Prostate gland (tissue), 2 donors: Measurements from ENCODE around the gene KCNIP3. TPM values are rescaled to one million over a fixed set of nuclear protein-coding genes. Genes with fewer than 3 reads are reported as not detected.

Experiments
- DNase-seq: peaks from one replicate; pipeline ENCODE4 v3.0.0-alpha.2; 2019; ENCODE audit warnings: low spot score
- H3K27ac ChIP-seq, 2 donors: fragments of 200-600 bp; sonication (generic); 2 replicates each; pipeline ENCODE4 v1.5.1; 2017 to 2019
- H3K27me3 ChIP-seq: fragments of 200-600 bp; sonication (generic); replicated peaks from 2 replicates; pipeline ENCODE4 v1.5.1; 2019; ENCODE audit not compliant: insufficient read depth
- H3K36me3 ChIP-seq, 2 donors: fragments of 200-600 bp; sonication (generic); 1 replicate in 1 of 2; 2 replicates in 1 of 2; pipeline versions ENCODE4 v1.5.1 to v1.8.1; 2017 to 2019
- H3K4me1 ChIP-seq: fragments of 200-600 bp; sonication (generic); replicated peaks from 2 replicates; pipeline ENCODE4 v1.5.1; 2019
- H3K4me3 ChIP-seq, 2 donors: fragments of 200-600 bp; sonication (generic); 2 replicates each; pipeline ENCODE4 v1.5.1; 2017 to 2019
- H3K9me3 ChIP-seq: fragments of 200-600 bp; sonication (generic); 2 replicates; pipeline ENCODE4 v1.5.1; 2017
- POLR2A ChIP-seq: fragments of 450-650 bp; IDR thresholded peaks from one replicate; pipeline ENCODE4 v1.6.1; 2016; ENCODE audit warnings: antibody characterized with exemption, mild to moderate bottlenecking
- POLR2AphosphoS5 ChIP-seq: sonication (generic); formaldehyde crosslinking; IDR thresholded peaks from one replicate; pipeline ENCODE4 v1.6.1; 2017; ENCODE audit warnings: antibody characterized with exemption
- WGBS: methylation state at CpG from one replicate; pipeline ENCODE4 v1.1.5; 2018; 5-methylcytosine and 5-hydroxymethylcytosine counted together
- intact Hi-C: fragments of 100-400 bp; cut with DNase I; formaldehyde crosslinking; loops from one replicate; pipeline ENCODE4 v1.14.2; 2022
- total RNA-seq, 2 donors: library from RNA; depleted of rRNA; stranded (reverse); fragments of >200 nt; gene quantifications; one replicate each; pipeline ENCODE4 v1.1.0, GENCODE V29; 2016
- TF ChIP-seq, protein P1 (sequence below), 4 experiments: fragments of 200-600 bp in 2 of 4; fragments of 450-650 bp in 2 of 4; sonication (generic) in 2 of 4; IDR thresholded peaks; 1 replicate in 3 of 4; 2 replicates in 1 of 4; pipeline ENCODE4 v1.5.1; 2016 to 2019; ENCODE audit warnings: antibody characterized with exemption in 4 of 4, mild to moderate bottlenecking in 2 of 4, moderate library complexity in 2 of 4

Gene KCNIP3
- total RNA-seq, 2 donors from 2014 or later: 5.1 to 63.8 TPM

DNA sequence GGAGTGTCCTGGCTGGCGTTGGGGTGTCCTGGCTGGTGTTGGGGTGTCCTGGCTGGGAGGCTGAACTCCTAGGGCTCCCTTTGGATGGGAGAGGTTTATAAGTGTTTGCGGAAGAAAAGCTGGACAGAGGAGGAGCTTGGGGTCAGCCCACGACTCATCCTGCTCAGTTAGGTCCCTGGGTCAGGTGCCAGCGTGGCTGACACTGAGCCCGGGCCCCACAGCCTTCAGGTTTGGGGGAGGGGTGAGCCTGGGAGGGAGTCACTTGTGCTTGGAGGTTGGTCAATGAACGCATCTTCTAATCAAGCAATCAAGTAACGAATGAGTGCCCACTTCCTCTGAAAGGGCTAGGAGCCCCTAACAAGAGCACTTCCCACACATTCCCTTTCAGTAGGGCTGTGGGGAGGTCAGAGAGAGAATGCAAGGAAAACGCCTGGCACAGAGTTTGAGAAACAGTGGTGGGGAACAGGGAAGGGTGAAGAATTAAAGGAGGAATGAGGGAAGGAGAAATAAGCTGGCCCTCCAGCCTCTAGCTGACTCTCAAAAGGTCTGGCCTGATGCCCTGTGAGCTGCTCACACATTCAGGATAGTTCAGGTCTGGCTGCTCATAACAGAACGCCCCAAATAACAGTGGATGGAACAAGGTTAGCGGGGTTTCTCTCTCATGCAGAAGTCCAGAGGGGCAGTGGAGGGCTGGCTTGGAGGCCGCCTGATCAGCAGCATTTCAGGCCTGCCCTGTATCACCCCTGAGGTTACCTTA lies 670 bp downstream of the KCNIP3 start:
- peak overlapping the region; percentile 49 to 68 for H3K27ac ChIP-seq
- H3K4me1 ChIP-seq: no peaks in the 10 kb centered on the region
- 51% methylated on average over 11 of the region's 11 CpGs for WGBS
- H3K36me3 ChIP-seq: no peaks in the 10 kb centered on the region
- no peak overlapping the region for H3K4me3 ChIP-seq
- no peak for DNase-seq
- TF ChIP-seq POLR2A: no peak
- TF ChIP-seq, protein P1, sequence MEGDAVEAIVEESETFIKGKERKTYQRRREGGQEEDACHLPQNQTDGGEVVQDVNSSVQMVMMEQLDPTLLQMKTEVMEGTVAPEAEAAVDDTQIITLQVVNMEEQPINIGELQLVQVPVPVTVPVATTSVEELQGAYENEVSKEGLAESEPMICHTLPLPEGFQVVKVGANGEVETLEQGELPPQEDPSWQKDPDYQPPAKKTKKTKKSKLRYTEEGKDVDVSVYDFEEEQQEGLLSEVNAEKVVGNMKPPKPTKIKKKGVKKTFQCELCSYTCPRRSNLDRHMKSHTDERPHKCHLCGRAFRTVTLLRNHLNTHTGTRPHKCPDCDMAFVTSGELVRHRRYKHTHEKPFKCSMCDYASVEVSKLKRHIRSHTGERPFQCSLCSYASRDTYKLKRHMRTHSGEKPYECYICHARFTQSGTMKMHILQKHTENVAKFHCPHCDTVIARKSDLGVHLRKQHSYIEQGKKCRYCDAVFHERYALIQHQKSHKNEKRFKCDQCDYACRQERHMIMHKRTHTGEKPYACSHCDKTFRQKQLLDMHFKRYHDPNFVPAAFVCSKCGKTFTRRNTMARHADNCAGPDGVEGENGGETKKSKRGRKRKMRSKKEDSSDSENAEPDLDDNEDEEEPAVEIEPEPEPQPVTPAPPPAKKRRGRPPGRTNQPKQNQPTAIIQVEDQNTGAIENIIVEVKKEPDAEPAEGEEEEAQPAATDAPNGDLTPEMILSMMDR (IDR thresholded peaks at IDR 0.05): no peak
- no peak for TF ChIP-seq POLR2AphosphoS5
- no peaks in the 10 kb centered on the region for H3K27me3 ChIP-seq
- intact Hi-C loops: no loop called here
- H3K9me3 ChIP-seq: no peaks in the 10 kb centered on the region

DNA sequence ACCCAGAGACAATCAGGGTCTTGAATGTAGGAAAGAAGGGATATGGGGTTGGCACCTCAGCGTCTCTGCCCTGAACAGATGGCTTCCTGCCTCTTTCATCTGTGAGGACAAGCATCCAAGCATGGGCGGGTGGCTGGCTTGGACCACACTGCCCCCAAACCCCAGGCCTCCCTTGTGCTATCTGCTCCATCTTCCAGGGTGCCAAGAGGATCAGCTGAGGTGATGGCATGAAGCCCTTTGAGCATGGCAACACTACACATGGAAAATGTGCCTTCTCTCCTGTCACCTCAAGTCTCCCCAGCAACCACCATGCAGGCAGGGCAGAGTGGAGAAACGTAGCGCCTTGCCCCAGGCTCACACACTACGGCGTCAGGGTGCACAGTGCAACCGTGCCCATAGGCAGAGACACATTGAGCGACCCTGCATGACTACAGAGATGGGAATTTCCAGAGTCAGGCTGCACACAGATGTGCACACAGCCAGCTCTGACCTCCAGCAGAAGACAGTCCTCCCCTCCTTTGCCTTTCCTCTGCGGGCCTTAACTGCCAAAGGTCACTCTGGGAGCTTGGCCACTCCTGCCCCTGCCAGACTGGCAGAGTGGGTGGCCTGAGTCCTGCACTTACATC lies 1.5 kb downstream of the KCNIP3 start:
- H3K36me3 ChIP-seq: no peaks in the 10 kb centered on the region
- no peaks in the 10 kb centered on the region for H3K27me3 ChIP-seq
- TF ChIP-seq POLR2AphosphoS5 (no peak), POLR2A (no peak)
- TF ChIP-seq, protein P1 (IDR thresholded peaks at IDR 0.05): no peak
- WGBS: 81% methylated on average over 9 of the region's 9 CpGs
- no peak overlapping the region for H3K4me3 ChIP-seq
- no peak overlapping the region for H3K27ac ChIP-seq
- no peaks in the 10 kb centered on the region for H3K4me1 ChIP-seq
- H3K9me3 ChIP-seq: no peaks in the 10 kb centered on the region
- no peak for DNase-seq
- intact Hi-C loops: no loop called here

DNA sequence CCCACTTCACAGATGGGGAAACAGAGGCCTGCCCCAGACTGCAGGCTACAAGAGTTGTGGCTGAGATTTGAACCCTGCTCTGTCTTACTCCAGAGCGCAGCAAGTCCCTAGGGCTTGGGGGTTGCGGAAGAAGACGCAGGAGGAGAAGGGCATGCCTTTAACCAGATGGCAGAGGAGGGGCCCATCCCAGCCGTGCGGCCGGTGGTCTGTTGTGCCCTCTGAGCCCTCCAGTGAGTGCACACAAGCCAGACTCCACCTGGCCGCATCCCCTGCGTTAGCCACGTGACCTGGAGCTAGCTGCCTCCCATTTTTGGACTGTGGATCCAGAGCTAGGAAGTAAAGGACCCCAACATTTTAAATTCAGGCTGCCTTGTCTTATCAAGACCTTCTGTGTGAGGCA lies 2.8 kb downstream of the KCNIP3 start:
- intact Hi-C loops: no loop called here
- WGBS: 67% methylated on average over 9 of the region's 9 CpGs
- TF ChIP-seq POLR2AphosphoS5 (no peak), POLR2A (no peak)
- TF ChIP-seq, protein P1 (IDR thresholded peaks at IDR 0.05): no peak
- no peaks in the 10 kb centered on the region for H3K36me3 ChIP-seq
- no peaks in the 10 kb centered on the region for H3K9me3 ChIP-seq
- DNase-seq: no peak
- no peak overlapping the region for H3K4me3 ChIP-seq
- no peaks in the 10 kb centered on the region for H3K4me1 ChIP-seq
- H3K27me3 ChIP-seq: no peaks in the 10 kb centered on the region
- no peak overlapping the region for H3K27ac ChIP-seq

DNA sequence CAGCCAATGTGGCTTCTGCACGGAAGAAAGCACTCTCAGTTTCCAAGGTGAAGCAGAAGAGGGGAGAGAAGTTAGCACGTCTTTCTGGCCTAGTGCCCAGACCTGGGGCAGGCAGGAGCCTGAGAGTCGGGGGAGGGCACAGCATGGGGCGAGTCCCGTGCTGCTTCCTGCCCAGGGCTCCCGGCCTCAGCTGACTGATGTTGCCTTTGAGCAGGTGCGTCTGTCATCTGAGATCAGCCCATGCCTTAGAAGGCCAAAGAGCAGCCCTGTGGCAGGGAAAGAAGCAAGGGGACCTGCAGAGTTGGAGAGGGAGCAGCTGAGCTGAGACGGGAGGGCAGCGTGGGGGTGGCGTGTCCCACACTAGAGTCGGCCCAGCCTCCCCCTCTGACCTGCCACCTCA lies 3.3 kb downstream of the KCNIP3 start:
- 24% methylated on average over 11 of the region's 11 CpGs for WGBS
- Histone ChIP-seq H3K27ac (no peak overlapping the region), H3K9me3 (no peaks in the 10 kb centered on the region), H3K36me3 (no peaks in the 10 kb centered on the region), H3K27me3 (no peaks in the 10 kb centered on the region), H3K4me1 (no peaks in the 10 kb centered on the region), H3K4me3 (no peak overlapping the region)
- TF ChIP-seq POLR2A (no peak), POLR2AphosphoS5 (no peak)
- TF ChIP-seq, protein P1 (IDR thresholded peaks at IDR 0.05): no peak
- peak; percentile 48 for DNase-seq
- intact Hi-C loops: no loop called here

DNA sequence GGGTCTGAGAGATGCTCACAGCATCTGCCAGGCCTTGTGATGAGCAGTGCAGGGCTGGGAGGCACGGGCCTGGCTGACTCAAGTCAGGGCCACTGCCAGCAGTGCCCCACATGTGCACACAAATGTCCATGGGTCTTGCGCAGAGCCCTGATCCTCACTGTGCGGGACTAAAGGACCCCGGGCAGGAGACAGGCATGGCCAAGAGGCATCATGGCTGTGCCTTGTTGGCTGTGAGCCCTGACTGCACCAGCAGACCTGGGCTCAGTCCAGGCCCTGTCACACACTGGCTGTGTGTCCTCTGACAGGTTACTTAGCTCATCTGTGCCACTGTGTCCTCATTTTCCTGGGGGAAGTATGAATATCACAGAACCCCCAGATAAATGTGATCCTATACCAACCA lies 4.0 kb downstream of the KCNIP3 start:
- WGBS: 69% methylated on average over 4 of the region's 4 CpGs
- no peak for DNase-seq
- Histone ChIP-seq H3K9me3 (no peaks in the 10 kb centered on the region), H3K4me1 (no peaks in the 10 kb centered on the region), H3K27me3 (no peaks in the 10 kb centered on the region), H3K36me3 (no peaks in the 10 kb centered on the region), H3K27ac (no peak overlapping the region), H3K4me3 (no peak overlapping the region)
- TF ChIP-seq POLR2AphosphoS5 (no peak), POLR2A (no peak)
- TF ChIP-seq, protein P1 (IDR thresholded peaks at IDR 0.05): no peak
- intact Hi-C loops: no loop called here
